Fibroblast of peridontal ligament (primary cell): ENCODE measurements around the gene DNMT3A.
A peak's percentile ranks its signal among the peaks of the same experiment; 100 is the strongest.

Experiments used
- DNase-seq: peaks from one replicate; pipeline ENCODE4 v3.0.0-alpha.2; 2010; ENCODE audit errors: extremely low read depth

Gene DNMT3A

GRCh38 chr2:25341753-25342371 is at the start of gene DNMT3A:
Gene DNMT3A, minus strand, starts transcription at chr2:25341925. Its CDS starts 27,941 bp downstream, at chr2:25313984.
- DNase-seq: peak; percentile 62

GRCh38 chr2:25389161-25389560 is 47.4 kb upstream of the DNMT3A start:
- no peak for DNase-seq

GRCh38 chr2:25388491-25388890 is 46.8 kb upstream of the DNMT3A start:
- DNase-seq: no peak

GRCh38 chr2:25387876-25388449 is 46.2 kb upstream of the DNMT3A start:
- DNase-seq: no peak

GRCh38 chr2:25386971-25387875 is 45.5 kb upstream of the DNMT3A start:
- no peak for DNase-seq

GRCh38 chr2:25385910-25386309 is 44.2 kb upstream of the DNMT3A start:
- no peak for DNase-seq

GRCh38 chr2:25383806-25384205 is 42.1 kb upstream of the DNMT3A start:
- no peak for DNase-seq

- no peak for DNase-seq
Observed at GRCh38 chr2:25381502-25381901, 39.8 kb upstream of the DNMT3A start.

- no peak for DNase-seq
Observed at GRCh38 chr2:25380586-25381375, 39.1 kb upstream of the DNMT3A start.

GRCh38 chr2:25380023-25380422 is 38.3 kb upstream of the DNMT3A start:
- DNase-seq: no peak

- DNase-seq: no peak
Observed at GRCh38 chr2:25379535-25379934, 37.8 kb upstream of the DNMT3A start.

- no peak for DNase-seq
Observed at GRCh38 chr2:25378731-25379490, 37.2 kb upstream of the DNMT3A start.

- DNase-seq: no peak
Observed at GRCh38 chr2:25377822-25378421, 36.2 kb upstream of the DNMT3A start.

- DNase-seq: peak; percentile 77
Observed at GRCh38 chr2:25376750-25377621, 35.3 kb upstream of the DNMT3A start.

- DNase-seq: no peak
Observed at GRCh38 chr2:25375989-25376545, 34.3 kb upstream of the DNMT3A start.

- no peak for DNase-seq
Observed at GRCh38 chr2:25375371-25375988, 33.8 kb upstream of the DNMT3A start.

- no peak for DNase-seq
Observed at GRCh38 chr2:25374827-25375226, 33.1 kb upstream of the DNMT3A start.

- no peak for DNase-seq
Observed at GRCh38 chr2:25374411-25374810, 32.7 kb upstream of the DNMT3A start.
